Astrocyte (in vitro differentiated cells and primary cell): ENCODE data around the gene C19orf18.

Experiments used
- EZH2 ChIP-seq: IDR thresholded peaks from 2 replicates; pipeline ENCODE4 v1.6.1; 2012; ENCODE audit warnings: mild to moderate bottlenecking, low read length, inconsistent platforms; ENCODE audit not compliant: insufficient read depth
- TF ChIP-seq, protein P1 (sequence below): IDR thresholded peaks from 2 replicates; pipeline ENCODE4 v1.5.1; 2011; ENCODE audit warnings: low read depth, mild to moderate bottlenecking, inconsistent platforms, low read length, moderate library complexity; ENCODE audit not compliant: insufficient read depth

DNA sequence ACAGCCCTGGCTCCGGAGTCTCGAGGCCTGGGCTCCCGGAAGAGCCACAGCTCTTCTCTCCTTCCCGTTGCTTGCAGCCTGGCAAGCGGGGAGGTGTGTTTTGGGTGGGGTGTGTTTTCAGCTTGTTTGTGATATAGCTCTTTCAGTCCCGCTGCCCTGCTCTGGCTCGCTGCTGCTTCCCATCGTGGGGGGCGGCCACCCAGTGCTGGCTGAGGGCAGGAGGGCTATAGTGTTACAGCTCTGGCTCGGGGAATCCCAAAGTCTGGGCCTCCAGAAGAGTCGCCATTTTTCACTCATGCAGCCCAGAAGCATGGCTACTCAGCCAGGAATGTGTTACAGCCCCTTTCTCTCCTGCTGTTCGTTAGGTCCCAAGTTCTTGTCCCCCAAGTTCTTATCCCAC lies 24.6 kb downstream of the C19orf18 start:
- TF ChIP-seq, protein P1, sequence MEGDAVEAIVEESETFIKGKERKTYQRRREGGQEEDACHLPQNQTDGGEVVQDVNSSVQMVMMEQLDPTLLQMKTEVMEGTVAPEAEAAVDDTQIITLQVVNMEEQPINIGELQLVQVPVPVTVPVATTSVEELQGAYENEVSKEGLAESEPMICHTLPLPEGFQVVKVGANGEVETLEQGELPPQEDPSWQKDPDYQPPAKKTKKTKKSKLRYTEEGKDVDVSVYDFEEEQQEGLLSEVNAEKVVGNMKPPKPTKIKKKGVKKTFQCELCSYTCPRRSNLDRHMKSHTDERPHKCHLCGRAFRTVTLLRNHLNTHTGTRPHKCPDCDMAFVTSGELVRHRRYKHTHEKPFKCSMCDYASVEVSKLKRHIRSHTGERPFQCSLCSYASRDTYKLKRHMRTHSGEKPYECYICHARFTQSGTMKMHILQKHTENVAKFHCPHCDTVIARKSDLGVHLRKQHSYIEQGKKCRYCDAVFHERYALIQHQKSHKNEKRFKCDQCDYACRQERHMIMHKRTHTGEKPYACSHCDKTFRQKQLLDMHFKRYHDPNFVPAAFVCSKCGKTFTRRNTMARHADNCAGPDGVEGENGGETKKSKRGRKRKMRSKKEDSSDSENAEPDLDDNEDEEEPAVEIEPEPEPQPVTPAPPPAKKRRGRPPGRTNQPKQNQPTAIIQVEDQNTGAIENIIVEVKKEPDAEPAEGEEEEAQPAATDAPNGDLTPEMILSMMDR, result no peak
- no peak for TF ChIP-seq EZH2
